Adrenal gland (tissue), 12 donors: ENCODE data around the gene SERPINF2. TPM values are rescaled to one million over a fixed set of nuclear protein-coding genes. Genes with fewer than 3 reads are reported as not detected.
A peak's percentile ranks its signal among the peaks of the same experiment; 100 is the strongest.
"Not testable (repeated sequence)": the region's sequence is repeated elsewhere in the genome, so short reads cannot be mapped to it uniquely, and the experiment has no call there.

Experiments
- DNase-seq, 7 donors: peaks; one replicate each; pipeline ENCODE4 v3.0.0-alpha.2; 2019 to 2020
- H3K27ac ChIP-seq, 5 donors: fragments of 200-600 bp; sonication (generic) in 4 of 5; 1 replicate in 3 of 5; 2 replicates in 2 of 5; pipeline versions ENCODE4 v1.5.1 to v1.8.0; 2016 to 2020; ENCODE audit warnings: mild to moderate bottlenecking in 1 of 5
- H3K27me3 ChIP-seq: fragments of 200-600 bp; 2 replicates; pipeline ENCODE4 v1.8.0; 2021
- H3K36me3 ChIP-seq, 2 donors: fragments of 200-600 bp; replicated peaks in 1 of 2; 1 replicate in 1 of 2; 2 replicates in 1 of 2; pipeline versions ENCODE4 v1.5.1 to v1.8.0; 2018 to 2022
- H3K4me1 ChIP-seq, 2 donors: fragments of 200-600 bp; replicated peaks in 1 of 2; 1 replicate in 1 of 2; 2 replicates in 1 of 2; pipeline versions ENCODE4 v1.5.1 to v1.8.0; 2018 to 2021
- H3K4me3 ChIP-seq, 4 donors: fragments of 200-600 bp; sonication (generic) in 3 of 4; one replicate each; pipeline ENCODE4 v1.5.1; 2016 to 2018
- H3K9me3 ChIP-seq, 3 donors: fragments of 200-600 bp; sonication (generic) in 1 of 3; replicated peaks in 1 of 3; 1 replicate in 2 of 3; 2 replicates in 1 of 3; pipeline versions ENCODE4 v1.5.1 to v1.8.0; 2016 to 2021
- POLR2A ChIP-seq, 2 donors: fragments of 450-650 bp; IDR thresholded peaks; one replicate each; pipeline ENCODE4 v1.6.1; 2017; ENCODE audit warnings: antibody characterized with exemption in 2 of 2, mild to moderate bottlenecking in 2 of 2, moderate library complexity in 1 of 2
- WGBS, 4 donors: extraction: QIAGEN DNeasy Blood & Tissue Kit in 2 of 4; methylation state at CpG; one replicate each; pipeline versions ENCODE4 v1.1.5 to v1.1.7; 2013 to 2017; 5-methylcytosine and 5-hydroxymethylcytosine counted together
- intact Hi-C, 2 donors: fragments of 100-400 bp; cut with DNase I; formaldehyde crosslinking; loops; one replicate each; pipeline versions ENCODE4 v1.14.1 to v1.15.0; 2022 to 2023
- polyA plus RNA-seq, 3 donors: library from polyadenylated mRNA; stranded (reverse); fragments of 200-250 nt in 2 of 3; fragments of 350-450 nt in 1 of 3; fragmentation: Illumina TruSeq in 1 of 3; extraction: RNeasy Lipid Tissue Mini Kit (QIAGEN cat#74804) in 1 of 3; gene quantifications; one replicate each; pipeline ENCODE4 v1.2.3, GENCODE V29; 2013 to 2014
- total RNA-seq, 9 donors: library from RNA; depleted of rRNA in 4 of 9; stranded (reverse); fragments of >200 nt in 4 of 9; fragments of 120-200 nt in 1 of 9; fragmentation: NEBNext Ultra II Directional in 1 of 9; extraction: Animal tissue kit (Norgen Biotek cat#: 25700) in 1 of 9; gene quantifications; one replicate each; pipeline versions ENCODE4 v1.1.0 to v1.2.4, GENCODE V29; 2013 to 2023
- TF ChIP-seq, protein P1 (sequence below), 6 experiments: fragments of 450-650 bp in 4 of 6; fragments of 200-600 bp in 2 of 6; sonication (generic) in 1 of 6; IDR thresholded peaks; 1 replicate in 5 of 6; 2 replicates in 1 of 6; pipeline versions ENCODE4 v1.5.1 to v1.8.0; 2016 to 2021; ENCODE audit warnings: antibody characterized with exemption in 6 of 6, mild to moderate bottlenecking in 2 of 6, moderate library complexity in 1 of 6
- donor health status: healthy with polysubstance abuse.
- donor health status: Bipolar disorder and iron deficiency.
- donor health status: DM: yes; HTN: yes; CAD: no.
- donor health status: DM: no; HTN: no; CAD: no.
- donor health status: DM: no; HTN: no; CAD: no.
- donor health status: DM: yes; HTN: yes; CAD: no.

The SERPINF2 gene
- total and polyA plus RNA-seq, 12 donors: 0.59 to 6.4 (median 2.4) TPM

DNA sequence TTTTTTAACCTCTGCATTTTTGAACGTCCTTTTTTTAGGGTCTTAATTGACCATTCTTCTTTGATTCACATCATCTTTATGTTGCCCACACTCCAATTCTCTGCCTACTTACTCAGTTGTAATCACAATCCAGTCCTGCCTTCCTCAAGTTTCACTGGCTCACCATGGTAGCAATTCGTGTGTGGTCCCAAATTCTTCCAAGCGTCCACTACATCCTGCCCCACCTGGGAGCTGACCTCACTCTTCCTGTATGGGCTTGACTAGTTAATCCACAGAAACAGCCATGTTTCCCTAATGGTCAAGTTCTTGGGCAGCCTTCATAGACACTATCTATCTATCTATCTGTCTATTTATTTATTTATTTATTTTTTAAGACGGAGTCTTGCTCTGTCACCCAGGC is 39.6 kb upstream of the SERPINF2 start:
- no peaks in the 10 kb centered on the region for H3K27me3 ChIP-seq
- H3K9me3 ChIP-seq: no peaks in the 10 kb centered on the region
- H3K36me3 ChIP-seq: no peaks in the 10 kb centered on the region
- H3K27ac ChIP-seq: no peak overlapping the region
- no peaks in the 10 kb centered on the region for H3K4me1 ChIP-seq
- 55 to 63% (median 62%) methylated on average over 4 of the region's 4 CpGs for WGBS, 4 donors
- TF ChIP-seq, protein P1, sequence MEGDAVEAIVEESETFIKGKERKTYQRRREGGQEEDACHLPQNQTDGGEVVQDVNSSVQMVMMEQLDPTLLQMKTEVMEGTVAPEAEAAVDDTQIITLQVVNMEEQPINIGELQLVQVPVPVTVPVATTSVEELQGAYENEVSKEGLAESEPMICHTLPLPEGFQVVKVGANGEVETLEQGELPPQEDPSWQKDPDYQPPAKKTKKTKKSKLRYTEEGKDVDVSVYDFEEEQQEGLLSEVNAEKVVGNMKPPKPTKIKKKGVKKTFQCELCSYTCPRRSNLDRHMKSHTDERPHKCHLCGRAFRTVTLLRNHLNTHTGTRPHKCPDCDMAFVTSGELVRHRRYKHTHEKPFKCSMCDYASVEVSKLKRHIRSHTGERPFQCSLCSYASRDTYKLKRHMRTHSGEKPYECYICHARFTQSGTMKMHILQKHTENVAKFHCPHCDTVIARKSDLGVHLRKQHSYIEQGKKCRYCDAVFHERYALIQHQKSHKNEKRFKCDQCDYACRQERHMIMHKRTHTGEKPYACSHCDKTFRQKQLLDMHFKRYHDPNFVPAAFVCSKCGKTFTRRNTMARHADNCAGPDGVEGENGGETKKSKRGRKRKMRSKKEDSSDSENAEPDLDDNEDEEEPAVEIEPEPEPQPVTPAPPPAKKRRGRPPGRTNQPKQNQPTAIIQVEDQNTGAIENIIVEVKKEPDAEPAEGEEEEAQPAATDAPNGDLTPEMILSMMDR (IDR thresholded peaks at IDR 0.05): no peak
- no peak for TF ChIP-seq POLR2A (IDR thresholded peaks at IDR 0.05)
- no peak for DNase-seq
- intact Hi-C loops: loop anchor here in 1 of 2 donors (10.0 kb wide), 1 partner anchor 48 kb away; no protein-coding TSS in a partner anchor
- H3K4me3 ChIP-seq: no peak overlapping the region

- Histone ChIP-seq H3K4me1 (peaks cover 5% of the 10 kb centered on the region in 2 donors), H3K27ac (no peak overlapping the region), H3K36me3 (no peaks in the 10 kb centered on the region), H3K4me3 (no peak overlapping the region), H3K27me3 (no peaks in the 10 kb centered on the region), H3K9me3 (no peaks in the 10 kb centered on the region)
- WGBS, 4 donors: 88 to 91% (median 89%) methylated on average over 7 of the region's 7 CpGs
- DNase-seq: no peak
- intact Hi-C loops: loop anchor here in 1 of 2 donors (10.0 kb wide), 1 partner anchor 50 kb away; no protein-coding TSS in a partner anchor
- TF ChIP-seq, protein P1 (IDR thresholded peaks at IDR 0.05): no peak
- no peak for TF ChIP-seq POLR2A (IDR thresholded peaks at IDR 0.05)
Observed at GRCh38 chr17:1705004-1705403, 37.7 kb upstream of the SERPINF2 start.

DNA sequence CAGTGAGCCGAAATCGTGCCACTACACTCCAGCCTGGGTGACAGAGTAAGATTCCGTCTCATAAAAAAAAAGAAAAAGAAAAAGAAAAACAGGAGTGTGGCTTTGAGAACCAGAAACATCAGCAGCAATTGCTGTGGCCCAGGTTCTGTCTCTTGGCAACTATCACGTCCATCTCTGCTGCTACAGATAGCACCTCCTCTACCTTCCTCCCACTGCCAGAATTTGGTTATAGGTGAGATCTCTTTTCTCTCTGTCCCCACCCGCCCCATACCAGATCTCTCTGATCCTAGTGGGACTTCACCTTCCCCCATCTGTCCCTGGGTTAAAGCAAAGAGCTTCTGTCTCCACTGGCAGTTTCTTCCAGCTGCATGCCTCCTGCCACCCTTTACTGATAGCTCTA is 35.6 kb upstream of the SERPINF2 start:
- Histone ChIP-seq H3K27ac (peak overlapping the region in 1 of 5 donors; percentile 8), H3K27me3 (no peaks in the 10 kb centered on the region), H3K36me3 (peaks cover 0 to 7% of the 10 kb centered on the region in 2 donors), H3K4me1 (peaks cover 12 to 21% of the 10 kb centered on the region in 2 donors), H3K4me3 (no peak overlapping the region), H3K9me3 (no peaks in the 10 kb centered on the region)
- no peak for DNase-seq
- TF ChIP-seq POLR2A (IDR thresholded peaks at IDR 0.05): no peak
- WGBS, 4 donors: 87 to 93% (median 91%) methylated on average over 5 of the region's 5 CpGs
- intact Hi-C loops: loop anchor here in 1 of 2 donors (10.0 kb wide), 1 partner anchor 52 kb away; no protein-coding TSS in a partner anchor

DNA sequence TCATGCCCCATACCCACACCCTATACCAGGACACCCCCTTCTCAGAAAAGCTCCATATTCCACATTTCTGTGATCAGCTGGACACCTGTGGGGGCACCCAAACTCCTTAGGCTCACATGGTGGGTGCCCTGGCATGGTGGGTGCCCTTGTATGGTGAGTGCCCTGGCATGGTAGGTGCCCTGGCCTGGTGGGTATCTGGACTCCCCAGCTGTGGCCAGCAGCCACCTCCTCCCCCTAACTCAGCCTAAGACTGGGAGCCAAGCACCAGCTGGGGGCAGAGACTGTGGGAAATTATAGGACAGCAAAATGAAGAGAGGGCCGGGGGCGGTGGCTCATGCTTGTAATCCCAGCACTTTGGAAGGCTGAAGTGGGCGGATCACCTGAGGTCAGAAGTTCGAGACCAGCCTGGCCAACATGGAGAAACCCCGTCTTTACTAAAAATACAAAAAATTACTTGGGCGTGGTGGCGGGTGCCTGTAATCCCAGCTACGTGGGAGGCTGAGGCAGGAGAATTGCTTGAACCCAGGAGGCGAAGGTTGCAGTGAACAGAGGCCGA is 33.8 kb upstream of the SERPINF2 start:
- intact Hi-C loops: loop anchor here in 1 of 2 donors (10.0 kb wide), 1 partner anchor 54 kb away; no protein-coding TSS in a partner anchor

DNA sequence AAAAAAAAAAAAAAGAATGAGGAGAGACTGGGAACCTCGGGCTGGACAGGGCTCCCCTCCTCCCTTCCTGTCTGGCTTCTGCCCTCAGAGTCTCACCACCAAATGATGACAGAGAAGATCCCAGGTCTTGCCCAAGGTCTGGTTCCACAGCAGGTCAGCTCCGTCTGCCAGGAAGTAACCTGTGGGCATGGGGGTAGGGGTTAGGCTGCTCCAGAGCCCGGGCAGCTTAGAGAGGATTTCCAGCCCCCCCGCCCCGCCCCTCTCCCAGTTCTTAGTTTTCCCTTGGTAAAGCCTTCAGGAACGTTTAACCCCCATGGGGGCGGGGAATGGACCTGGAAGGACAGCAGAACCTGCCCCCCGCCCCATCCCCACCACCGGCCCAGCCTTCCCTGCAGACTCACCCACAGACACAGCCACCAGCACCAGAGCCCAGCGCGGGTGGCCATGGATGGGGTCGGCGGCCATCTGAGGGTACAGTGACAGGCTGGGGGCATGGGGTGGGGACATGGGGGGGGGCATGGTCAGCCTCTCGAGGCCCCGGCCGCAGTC is 33.2 kb upstream of the SERPINF2 start:
- intact Hi-C loops: loop anchor here in 1 of 2 donors (10.0 kb wide), 1 partner anchor 55 kb away; no protein-coding TSS in a partner anchor
- peak; percentile 45 to 82 (median 75) for DNase-seq
- Histone ChIP-seq H3K27me3 (no peaks in the 10 kb centered on the region), H3K27ac (peak overlapping the region in 4 of 5 donors; percentile 64 to 100 (median 80)), H3K9me3 (no peaks in the 10 kb centered on the region), H3K36me3 (peaks cover 0 to 27% of the 10 kb centered on the region in 2 donors), H3K4me1 (peaks cover 28 to 43% of the 10 kb centered on the region in 2 donors), H3K4me3 (peak overlapping the region in 3 of 4 donors; percentile 56 to 96 (median 85))
- WGBS, 4 donors: 4 to 14% (median 8%) methylated on average over 3 to 16 of the region's 16 CpGs
- TF ChIP-seq POLR2A (IDR thresholded peaks at IDR 0.05): no peak
- TF ChIP-seq, protein P1 (IDR thresholded peaks at IDR 0.05): no peak

More for the DNA sequence above, 33.8 kb upstream of the SERPINF2 start:
- H3K9me3 ChIP-seq, H3K27me3 ChIP-seq, H3K4me3 ChIP-seq: not testable (repeated sequence)
- peaks cover 0 to 24% of the 10 kb centered on the region in 2 donors for H3K36me3 ChIP-seq
- DNase-seq: peak in 1 of 7 donors; percentile 58
- WGBS, 4 donors: 88 to 94% (median 89%) methylated on average over 10 of the region's 10 CpGs
- H3K27ac ChIP-seq: peak overlapping the region in 1 of 5 donors; percentile 13
- peaks cover 22 to 38% of the 10 kb centered on the region in 2 donors for H3K4me1 ChIP-seq
